Ectodermal cell (in vitro differentiated cells): Measurements from ENCODE around the gene SKIDA1. TPM values are rescaled to one million over a fixed set of nuclear protein-coding genes. Genes with fewer than 3 reads are reported as not detected.
A peak's percentile ranks its signal among the peaks of the same experiment; 100 is the strongest.
"Not testable (repeated sequence)": the region's sequence is repeated elsewhere in the genome, so short reads cannot be mapped to it uniquely, and the experiment has no call there.

ENCODE experiments used
- H3K27ac ChIP-seq: 2 replicates; pipeline ENCODE4 v1.7.0; 2013; ENCODE audit warnings: mild to moderate bottlenecking, low read depth, low read length; ENCODE audit not compliant: insufficient read depth, poor library complexity, severe bottlenecking
- H3K27me3 ChIP-seq: 2 replicates; pipeline ENCODE4 v1.7.0; 2013; ENCODE audit warnings: mild to moderate bottlenecking, low read length; ENCODE audit not compliant: insufficient read depth, control insufficient read depth, poor library complexity, severe bottlenecking
- H3K36me3 ChIP-seq: one replicate; pipeline ENCODE4 v1.7.0; 2013; ENCODE audit warnings: low read length; ENCODE audit not compliant: control insufficient read depth, insufficient read depth
- H3K4me1 ChIP-seq: one replicate; pipeline ENCODE4 v1.7.0; 2013; ENCODE audit warnings: low read length; ENCODE audit not compliant: control insufficient read depth, insufficient read depth
- H3K4me3 ChIP-seq: 2 replicates; pipeline ENCODE4 v1.7.0; 2013; ENCODE audit warnings: low read depth, low read length, control low read depth; ENCODE audit not compliant: insufficient read depth
- H3K9me3 ChIP-seq: 2 replicates; pipeline ENCODE4 v1.7.0; 2013; ENCODE audit warnings: mild to moderate bottlenecking, low read length, moderate library complexity; ENCODE audit not compliant: control insufficient read depth
- WGBS, 2 experiments: methylation state at CpG; one replicate each; pipeline ENCODE4 v1.1.7; 2013; ENCODE audit warnings: missing lambda C conversion rate in 2 of 2; 5-methylcytosine and 5-hydroxymethylcytosine counted together
- polyA plus RNA-seq, 4 experiments: library from polyadenylated mRNA; stranded (reverse); fragments of 50-300 nt; gene quantifications; one replicate each; pipeline ENCODE4 v1.2.3, GENCODE V29; 2013

Gene SKIDA1
- 126 TPM for polyA plus RNA-seq (2013, experiment 1 of 4)
- polyA plus RNA-seq (2013, experiment 2 of 4): 107 TPM
- 98.2 TPM for polyA plus RNA-seq (2013, experiment 3 of 4)
- 116 TPM for polyA plus RNA-seq (2013, experiment 4 of 4)

DNA sequence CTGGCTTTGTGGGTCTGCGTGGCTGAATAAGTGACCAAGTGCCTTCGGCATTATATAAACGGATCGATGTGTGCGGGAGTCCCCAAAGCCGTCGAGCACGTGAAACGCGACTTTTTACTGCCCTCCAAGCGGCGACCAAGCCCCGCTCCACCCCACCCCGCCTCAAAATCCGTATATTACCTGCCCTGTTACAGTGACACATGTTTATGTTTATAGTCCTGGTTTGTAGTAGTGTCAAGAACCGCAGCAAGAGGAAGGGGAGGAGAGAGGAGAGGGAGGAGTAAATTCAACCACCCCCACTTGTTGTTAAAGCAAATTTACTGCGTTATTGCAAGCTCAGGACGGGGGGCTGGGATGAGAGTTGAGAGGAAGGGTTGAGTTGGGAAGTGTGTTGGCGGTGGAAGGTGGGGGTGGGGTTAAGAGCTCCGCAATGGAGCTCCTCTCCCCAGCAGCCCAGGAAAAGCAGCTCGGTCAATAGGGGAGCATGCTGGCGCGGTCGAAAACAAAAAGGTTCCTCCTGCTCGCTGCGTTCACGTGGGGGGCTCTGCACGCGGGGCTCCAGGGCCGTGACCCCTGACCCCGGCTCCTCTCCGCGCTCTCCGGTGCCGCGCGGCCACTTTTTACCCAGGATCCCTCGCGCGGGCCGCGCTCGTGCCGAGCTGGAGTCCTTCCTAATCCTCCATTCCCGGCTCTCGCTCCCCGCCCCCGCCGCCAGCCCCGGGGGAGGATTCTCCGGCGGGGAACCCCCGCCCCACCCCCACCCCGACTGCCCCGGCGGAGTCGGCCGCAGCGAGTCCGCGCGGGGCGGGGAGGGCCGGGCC is at the start of gene SKIDA1:
Gene SKIDA1 (minus strand): TSS at position 316 of the 821 bp plus-strand sequence. CDS start 7,860 bp downstream, outside the sequence.
- Histone ChIP-seq H3K4me3 (peak within 1 kb of the TSS; percentile 87), H3K27ac (peak within 1 kb of the TSS; percentile 99), H3K27me3 (no peaks in the 10 kb centered on the region), H3K36me3 (no peaks in the 10 kb centered on the region), H3K4me1 (peaks cover 29% of the 10 kb centered on the region), H3K9me3 (no peaks in the 10 kb centered on the region)
- WGBS, 2 experiments: 0% methylated on average over 60 to 64 of the region's 64 CpGs

- H3K36me3 ChIP-seq, H3K27me3 ChIP-seq, H3K27ac ChIP-seq, H3K4me1 ChIP-seq, H3K4me3 ChIP-seq, H3K9me3 ChIP-seq: not testable (repeated sequence)
- WGBS, 2 experiments: 88 to 94% methylated on average over 2 of the region's 2 CpGs
Observed at GRCh38 chr10:21574514-21574913, 49.0 kb upstream of the SKIDA1 start.

DNA sequence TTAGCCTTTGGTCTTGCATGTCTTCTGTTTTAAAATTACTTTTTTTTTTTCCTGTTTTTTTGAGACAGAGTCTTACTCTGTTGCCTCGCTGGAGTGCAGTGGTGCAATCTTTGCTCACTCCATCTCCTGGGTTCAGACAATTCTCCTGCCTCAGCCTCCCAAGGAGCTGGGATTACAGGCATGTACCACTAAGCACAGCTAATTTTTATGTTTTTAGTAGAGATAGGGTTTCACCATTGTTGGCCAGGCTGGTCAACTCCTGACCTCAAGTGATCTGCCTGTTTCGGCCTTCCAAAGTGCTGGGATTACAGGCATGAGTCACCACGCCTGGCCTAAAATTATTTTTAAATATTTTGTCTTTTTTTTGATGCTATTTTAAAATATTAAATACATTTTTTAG is 47.1 kb upstream of the SKIDA1 start:
- Histone ChIP-seq H3K4me3 (no peak overlapping the region), H3K27ac (no peak overlapping the region), H3K36me3 (no peaks in the 10 kb centered on the region), H3K9me3 (no peaks in the 10 kb centered on the region), H3K4me1 (peaks cover 3% of the 10 kb centered on the region), H3K27me3 (no peaks in the 10 kb centered on the region)
- WGBS, 2 experiments: 87 to 97% methylated on average over 2 to 3 of the region's 3 CpGs

DNA sequence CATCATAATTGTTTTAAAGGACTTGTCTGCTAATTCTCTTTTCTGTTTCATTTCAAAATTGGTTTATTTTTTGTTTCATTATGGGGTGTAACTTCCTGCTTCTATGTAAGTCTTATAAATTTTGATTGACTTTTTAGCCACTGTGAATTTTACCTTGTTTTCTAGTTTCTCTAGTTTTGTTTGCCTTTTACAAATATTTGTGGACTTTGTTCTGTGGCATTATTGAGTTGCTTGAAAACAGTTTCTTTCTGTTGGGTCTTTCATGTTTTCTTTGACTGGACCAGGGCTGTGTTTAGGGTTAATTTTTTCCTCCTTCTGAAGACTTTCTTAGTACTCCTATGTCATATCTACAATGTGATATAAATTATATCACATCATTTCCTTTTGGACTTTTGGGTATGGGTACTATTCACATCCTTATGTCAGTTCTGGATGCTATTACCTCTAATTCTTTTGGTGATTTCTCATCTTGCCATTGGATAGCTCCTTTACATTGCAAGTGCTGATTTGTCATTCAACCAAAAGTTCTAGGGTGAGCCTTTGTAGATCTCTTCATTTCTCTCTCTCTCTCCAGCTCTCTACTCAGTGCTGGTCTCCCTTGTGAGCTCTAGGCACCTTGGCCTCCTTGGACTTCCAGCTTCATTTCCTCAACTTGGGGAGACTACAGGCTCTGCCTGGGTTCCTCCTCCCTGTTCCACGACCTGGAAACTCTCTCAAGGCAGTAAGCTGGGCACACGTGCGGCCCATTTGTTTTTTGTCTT is 45.5 kb upstream of the SKIDA1 start:
- Histone ChIP-seq H3K9me3 (no peaks in the 10 kb centered on the region), H3K4me1 (peaks cover 3% of the 10 kb centered on the region), H3K36me3 (no peaks in the 10 kb centered on the region), H3K27me3 (no peaks in the 10 kb centered on the region), H3K4me3 (no peak overlapping the region), H3K27ac (no peak overlapping the region)
- WGBS, 2 experiments: 84 to 88% methylated on average over 3 of the region's 3 CpGs

GRCh38 chr10:21558984-21559383 is 33.5 kb upstream of the SKIDA1 start:
- H3K36me3 ChIP-seq: peaks cover 17% of the 10 kb centered on the region
- H3K4me3 ChIP-seq, H3K27me3 ChIP-seq, H3K4me1 ChIP-seq, H3K9me3 ChIP-seq, H3K27ac ChIP-seq: not testable (repeated sequence)
- whole genome bisulfite sequencing, 2 experiments: 90 to 94% methylated on average over 7 of the region's 7 CpGs

- Histone ChIP-seq H3K4me3 (no peak overlapping the region), H3K27ac (no peak overlapping the region), H3K27me3 (no peaks in the 10 kb centered on the region), H3K4me1 (no peaks in the 10 kb centered on the region), H3K36me3 (peaks cover 29% of the 10 kb centered on the region), H3K9me3 (no peaks in the 10 kb centered on the region)
- 93 to 95% methylated on average over 7 to 8 of the region's 8 CpGs for WGBS, 2 experiments
Observed at GRCh38 chr10:21556527-21556926, 31.0 kb upstream of the SKIDA1 start.

DNA sequence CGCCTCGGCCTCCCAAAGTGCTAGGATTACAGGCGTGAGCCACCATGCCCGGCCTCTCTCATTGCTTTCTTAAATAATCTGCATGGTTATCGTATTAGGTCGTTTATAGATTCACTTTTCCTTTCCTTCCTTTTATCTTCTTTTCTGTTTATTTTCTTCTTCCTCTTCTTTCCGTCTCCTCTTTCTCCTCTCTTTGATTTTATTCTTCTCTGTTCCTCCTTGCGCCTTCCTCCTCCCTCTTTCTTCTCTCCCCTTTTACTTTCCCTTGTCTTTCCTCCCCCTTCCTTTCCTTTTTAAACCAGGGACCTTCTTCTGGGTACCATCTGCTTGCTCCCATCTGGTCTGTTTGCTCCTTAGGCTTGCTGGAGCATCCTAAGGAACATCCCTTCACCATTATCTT is 27.2 kb upstream of the SKIDA1 start:
- Histone ChIP-seq H3K27me3 (no peaks in the 10 kb centered on the region), H3K36me3 (peaks cover 31% of the 10 kb centered on the region), H3K4me3 (no peak overlapping the region), H3K27ac (no peak overlapping the region), H3K9me3 (no peaks in the 10 kb centered on the region), H3K4me1 (no peaks in the 10 kb centered on the region)
- 95 to 96% methylated on average over 8 of the region's 8 CpGs for WGBS, 2 experiments

- Histone ChIP-seq H3K27ac (no peak overlapping the region), H3K9me3 (no peaks in the 10 kb centered on the region), H3K4me1 (no peaks in the 10 kb centered on the region), H3K27me3 (no peaks in the 10 kb centered on the region), H3K4me3 (no peak overlapping the region), H3K36me3 (peaks cover 43% of the 10 kb centered on the region)
- 93 to 96% methylated on average over 5 to 6 of the region's 6 CpGs for WGBS, 2 experiments
Observed at GRCh38 chr10:21547246-21547645, 21.8 kb upstream of the SKIDA1 start.

DNA sequence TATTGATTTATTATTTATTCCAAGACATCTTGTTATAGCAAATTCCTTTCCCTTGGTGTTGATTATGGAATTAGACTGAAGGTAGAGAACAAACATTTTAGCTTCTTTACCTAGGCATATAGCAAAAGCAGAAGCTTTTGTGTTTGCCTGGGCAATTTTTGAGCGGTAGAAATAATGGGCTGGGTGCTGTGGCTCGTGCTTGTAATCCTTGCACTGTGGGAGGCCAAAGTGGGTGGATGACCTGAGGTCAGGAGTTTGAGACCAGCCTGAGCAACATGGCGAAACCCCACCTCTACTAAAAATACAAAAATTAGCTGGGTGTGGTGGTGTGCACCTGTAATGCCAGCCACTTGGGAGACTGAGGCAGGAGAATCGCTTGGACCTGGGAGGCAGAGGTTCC is 15.2 kb upstream of the SKIDA1 start:
- H3K27ac ChIP-seq, H3K4me1 ChIP-seq, H3K9me3 ChIP-seq, H3K4me3 ChIP-seq, H3K27me3 ChIP-seq: not testable (repeated sequence)
- H3K36me3 ChIP-seq: peaks cover 49% of the 10 kb centered on the region
- 93 to 96% methylated on average over 4 of the region's 4 CpGs for WGBS, 2 experiments

GRCh38 chr10:21536874-21537273 is 11.4 kb upstream of the SKIDA1 start:
- Histone ChIP-seq H3K27ac (no peak overlapping the region), H3K4me1 (peaks cover 6% of the 10 kb centered on the region)

More at GRCh38 chr10:21536874-21537273, 11.4 kb upstream of the SKIDA1 start:
- H3K36me3 ChIP-seq: peaks cover 15% of the 10 kb centered on the region
- no peaks in the 10 kb centered on the region for H3K27me3 ChIP-seq
- no peaks in the 10 kb centered on the region for H3K9me3 ChIP-seq
- 88 to 92% methylated on average over 3 of the region's 3 CpGs for WGBS, 2 experiments
- H3K4me3 ChIP-seq: no peak overlapping the region
